Measurements from ENCODE around the gene C10orf90. TPM values are rescaled to one million over a fixed set of nuclear protein-coding genes. Genes with fewer than 3 reads are reported as not detected.

C10orf90 gene
- polyA plus RNA-seq, 3 donors: not detected

GRCh38 chr10:126639084-126639483 is 31.4 kb downstream of the C10orf90 start:
- 94% methylated on average over 6 of the region's 9 CpGs for WGBS (ENCODE audit: insufficient coverage)

GRCh38 chr10:126638542-126638941 is 32.0 kb downstream of the C10orf90 start:
- H3K36me3 Mint-ChIP-seq: no peaks in the 10 kb centered on the region
- H3K4me2 ChIP-seq (replicated peaks; ENCODE audit: extremely low read depth, low read length, poor library complexity, severe bottlenecking): no peak overlapping the region
- DNase-seq: no peak
- H3K27ac ChIP-seq (ENCODE audit: low read depth in 1 of 2, low read length in 2 of 2): no peak overlapping the region
- H3K79me2 ChIP-seq (ENCODE audit: insufficient read depth, low read length): no peaks in the 10 kb centered on the region
- H3K4me3 ChIP-seq (replicated peaks in 1 of 3; ENCODE audit: low read depth in 2 of 3, low read length in 3 of 3): no peak overlapping the region
- WGBS (ENCODE audit: insufficient coverage): 47% methylated on average over 5 of the region's 6 CpGs
- H4K20me1 ChIP-seq (ENCODE audit: insufficient read depth, low read length): no peaks in the 10 kb centered on the region
- peaks cover 4 to 5% (median 4%) of the 10 kb centered on the region in 3 donors for H3K27me3 Mint-ChIP-seq (ENCODE audit: low read depth in 3 of 3)
- intact Hi-C loops (cut with micrococcal nuclease): no loop called here
- peaks cover 0 to 13% of the 10 kb centered on the region in 2 donors for H3K9me3 ChIP-seq (replicated peaks in 1 of 2; ENCODE audit: control insufficient read depth in 1 of 2, insufficient read depth in 1 of 2, low read length in 2 of 2)
- no peak overlapping the region for H2AFZ ChIP-seq (ENCODE audit: insufficient read depth, low read depth, low read length, poor library complexity, severe bottlenecking)
- no peaks in the 10 kb centered on the region for H3K27me3 ChIP-seq (ENCODE audit: control insufficient read depth in 2 of 2, insufficient read depth in 2 of 2, low read length in 2 of 2)
- no peak overlapping the region for H3K27ac Mint-ChIP-seq
- H3K4me1 Mint-ChIP-seq: no peaks in the 10 kb centered on the region
- H3K9me3 Mint-ChIP-seq: peaks cover 2 to 10% (median 7%) of the 10 kb centered on the region in 7 donors
- H3K4me3 Mint-ChIP-seq: no peak overlapping the region
- H3K9ac ChIP-seq (ENCODE audit: insufficient read depth, low read length, poor library complexity, severe bottlenecking): no peak overlapping the region
- H3K36me3 ChIP-seq (replicated peaks in 1 of 2; ENCODE audit: control insufficient read depth in 1 of 2, insufficient read depth in 2 of 2, low read length in 2 of 2): no peaks in the 10 kb centered on the region
- TF ChIP-seq CTCF (IDR thresholded peaks at IDR 0.05): no peak
- H3K4me1 ChIP-seq (ENCODE audit: control insufficient read depth in 1 of 2, insufficient read depth in 2 of 2, low read length in 2 of 2): no peaks in the 10 kb centered on the region

More at GRCh38 chr10:126639084-126639483, 31.4 kb downstream of the C10orf90 start:
- H3K4me1 ChIP-seq (ENCODE audit: control insufficient read depth in 1 of 2, insufficient read depth in 2 of 2, low read length in 2 of 2): no peaks in the 10 kb centered on the region
- H3K4me2 ChIP-seq (replicated peaks; ENCODE audit: extremely low read depth, low read length, poor library complexity, severe bottlenecking): no peak overlapping the region
- peaks cover 4 to 5% (median 4%) of the 10 kb centered on the region in 3 donors for H3K27me3 Mint-ChIP-seq (ENCODE audit: low read depth in 3 of 3)
- intact Hi-C loops (cut with micrococcal nuclease): no loop called here
- peaks cover 0 to 16% of the 10 kb centered on the region in 2 donors for H3K9me3 ChIP-seq (replicated peaks in 1 of 2; ENCODE audit: control insufficient read depth in 1 of 2, insufficient read depth in 1 of 2, low read length in 2 of 2)
- no peaks in the 10 kb centered on the region for H3K4me1 Mint-ChIP-seq
- no peaks in the 10 kb centered on the region for H4K20me1 ChIP-seq (ENCODE audit: insufficient read depth, low read length)
- H3K36me3 ChIP-seq (replicated peaks in 1 of 2; ENCODE audit: control insufficient read depth in 1 of 2, insufficient read depth in 2 of 2, low read length in 2 of 2): no peaks in the 10 kb centered on the region
- no peak overlapping the region for H3K9ac ChIP-seq (ENCODE audit: insufficient read depth, low read length, poor library complexity, severe bottlenecking)
- H3K27me3 ChIP-seq (ENCODE audit: control insufficient read depth in 2 of 2, insufficient read depth in 2 of 2, low read length in 2 of 2): no peaks in the 10 kb centered on the region
- no peaks in the 10 kb centered on the region for H3K79me2 ChIP-seq (ENCODE audit: insufficient read depth, low read length)
- TF ChIP-seq CTCF (IDR thresholded peaks at IDR 0.05): no peak
- H2AFZ ChIP-seq (ENCODE audit: insufficient read depth, low read depth, low read length, poor library complexity, severe bottlenecking): no peak overlapping the region
- H3K4me3 ChIP-seq (replicated peaks in 1 of 3; ENCODE audit: low read depth in 2 of 3, low read length in 3 of 3): no peak overlapping the region
- H3K27ac Mint-ChIP-seq: no peak overlapping the region
- DNase-seq: no peak
- H3K36me3 Mint-ChIP-seq: no peaks in the 10 kb centered on the region
- H3K9me3 Mint-ChIP-seq: peaks cover 2 to 11% (median 7%) of the 10 kb centered on the region in 7 donors
- H3K27ac ChIP-seq (ENCODE audit: low read depth in 1 of 2, low read length in 2 of 2): no peak overlapping the region
- H3K4me3 Mint-ChIP-seq: no peak overlapping the region
